ENCODE measurements around the gene NFASC.

NFASC gene

DNA sequence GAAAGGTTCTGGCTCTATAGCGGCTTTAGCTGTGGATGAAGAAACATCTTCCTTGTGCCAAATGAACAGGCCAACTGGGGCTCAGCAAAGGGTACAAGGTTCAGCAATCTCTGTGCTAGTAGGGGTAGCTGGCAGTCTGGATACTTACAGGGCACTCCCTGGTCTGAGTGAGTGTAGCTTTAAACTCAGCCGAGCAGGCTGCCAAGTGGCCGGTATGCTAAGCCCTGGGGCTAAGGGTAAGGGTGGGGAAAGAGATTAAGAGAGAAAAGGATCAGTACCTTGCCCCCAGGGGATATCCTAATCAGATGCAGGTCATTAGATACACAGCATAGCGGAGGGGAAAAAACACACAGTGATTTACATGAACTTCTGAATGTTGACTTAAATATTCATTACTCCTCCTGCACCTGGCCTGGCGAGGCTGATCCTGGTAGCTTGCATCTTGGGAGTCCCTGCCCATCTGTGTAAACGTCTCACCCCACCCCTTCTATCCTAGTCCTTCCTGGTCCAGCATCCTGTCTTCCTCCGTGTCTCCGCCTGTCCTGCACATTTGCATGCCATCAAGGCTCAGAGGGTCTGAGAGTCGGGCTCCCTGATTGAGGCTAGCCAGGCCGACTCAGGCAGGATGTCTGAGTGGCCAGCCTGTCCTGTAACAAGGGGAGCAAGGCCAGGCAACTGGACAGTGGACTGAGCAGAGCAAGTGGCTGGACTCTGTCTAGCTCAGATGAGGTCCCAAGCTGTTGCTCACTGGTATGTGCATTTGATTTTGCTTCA lies 132.9 kb downstream of the NFASC start:
- DNase-seq (ENCODE audit: low read depth, low spot score): no peak

DNA sequence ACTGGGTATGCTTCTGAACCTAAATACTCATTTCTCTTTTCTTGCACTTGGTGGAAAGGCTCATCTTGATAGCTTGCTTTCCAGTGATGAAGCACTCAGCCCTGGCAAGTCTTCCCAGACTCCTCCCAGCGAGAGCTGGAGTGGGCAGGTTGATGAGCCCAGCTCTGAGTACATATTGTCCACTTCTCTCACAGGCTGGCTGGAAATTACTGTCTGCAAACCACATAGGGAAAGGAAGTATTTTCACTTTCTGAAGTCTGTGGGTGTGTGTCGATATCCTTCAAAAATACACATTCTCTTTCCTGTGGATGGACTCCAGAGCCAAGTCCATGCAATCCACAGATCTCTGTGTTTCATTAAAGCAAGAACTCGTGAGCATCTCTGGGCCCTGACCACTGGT lies 133.7 kb downstream of the NFASC start:
- no peak for DNase-seq (ENCODE audit: low read depth, low spot score)

DNA sequence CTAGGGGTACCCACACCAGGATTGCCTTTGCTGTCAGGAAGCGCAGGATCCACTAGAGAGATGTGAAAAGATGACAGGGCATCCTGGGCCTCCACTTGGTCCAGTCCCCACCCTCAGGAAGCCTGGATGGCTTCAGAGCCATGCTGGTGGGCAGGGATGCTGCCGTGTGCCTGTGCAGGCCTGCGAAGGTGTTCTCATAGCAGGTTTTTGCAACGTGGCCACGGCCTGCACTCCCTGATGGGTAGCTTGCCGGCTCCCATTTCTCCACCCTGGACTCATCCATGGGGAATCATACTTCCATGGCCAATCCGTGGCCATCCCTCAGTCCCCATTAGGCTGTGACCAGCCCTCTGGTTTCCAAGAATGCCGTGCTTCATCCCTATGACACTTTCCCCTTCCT lies 138.2 kb downstream of the NFASC start:
- DNase-seq (ENCODE audit: low read depth, low spot score): no peak

DNA sequence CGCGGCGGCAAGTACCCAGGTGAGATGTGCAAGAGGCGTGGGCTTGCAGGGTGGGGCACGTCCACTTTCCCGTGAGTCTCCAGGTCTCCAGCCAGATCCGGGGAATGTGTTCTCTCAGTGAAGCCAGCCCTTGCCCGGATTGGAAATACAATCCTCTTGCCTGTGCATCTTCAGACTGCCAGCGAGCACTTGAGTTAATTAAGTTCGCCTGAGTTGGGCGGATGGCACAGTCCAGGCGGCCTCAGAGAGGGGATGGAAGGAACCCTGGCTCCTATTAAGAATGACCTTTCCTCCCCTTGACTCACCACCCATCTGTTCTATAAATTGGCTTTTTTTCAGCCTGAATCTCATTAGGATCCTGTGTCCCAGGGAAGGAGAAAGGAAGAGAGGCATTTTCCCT lies 139.0 kb downstream of the NFASC start:
- DNase-seq (ENCODE audit: low read depth, low spot score): no peak

DNA sequence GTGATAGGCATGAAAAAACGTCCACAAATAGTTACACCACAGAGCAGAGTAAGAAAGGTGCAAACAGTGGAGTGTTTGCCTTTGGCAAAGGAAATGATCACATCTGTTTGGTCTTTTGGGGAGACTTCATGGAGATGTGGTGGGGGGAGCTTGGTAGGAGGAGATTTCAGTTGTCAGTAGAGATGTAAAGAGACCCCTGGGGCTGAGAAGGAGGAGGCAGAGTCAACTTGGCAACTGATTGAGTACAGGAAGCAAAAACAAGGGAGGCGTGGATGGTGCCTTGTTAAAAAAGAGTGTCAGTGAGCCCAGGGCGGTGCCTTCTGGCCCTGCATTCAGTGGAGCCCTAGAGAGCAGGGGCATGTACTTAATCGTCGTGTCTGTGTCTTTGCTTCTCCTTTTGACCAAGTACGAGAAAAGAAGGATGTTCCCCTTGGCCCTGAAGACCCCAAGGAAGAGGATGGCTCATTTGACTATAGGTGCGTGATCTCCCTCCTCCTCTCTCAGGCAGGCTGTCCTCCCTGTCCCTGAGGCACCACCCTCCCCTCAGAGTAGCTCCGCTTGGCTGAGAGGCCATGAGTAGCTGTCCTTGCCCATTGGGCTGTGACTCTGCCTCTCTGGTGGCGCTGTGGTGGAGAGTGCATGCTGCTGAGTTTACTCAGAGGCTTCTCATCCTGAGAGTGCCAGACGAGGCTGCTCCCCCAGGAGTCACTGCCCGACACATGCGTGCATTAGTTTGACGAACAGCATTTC lies 141.9 kb downstream of the NFASC start:
- no peak for DNase-seq (ENCODE audit: low read depth, low spot score)

DNA sequence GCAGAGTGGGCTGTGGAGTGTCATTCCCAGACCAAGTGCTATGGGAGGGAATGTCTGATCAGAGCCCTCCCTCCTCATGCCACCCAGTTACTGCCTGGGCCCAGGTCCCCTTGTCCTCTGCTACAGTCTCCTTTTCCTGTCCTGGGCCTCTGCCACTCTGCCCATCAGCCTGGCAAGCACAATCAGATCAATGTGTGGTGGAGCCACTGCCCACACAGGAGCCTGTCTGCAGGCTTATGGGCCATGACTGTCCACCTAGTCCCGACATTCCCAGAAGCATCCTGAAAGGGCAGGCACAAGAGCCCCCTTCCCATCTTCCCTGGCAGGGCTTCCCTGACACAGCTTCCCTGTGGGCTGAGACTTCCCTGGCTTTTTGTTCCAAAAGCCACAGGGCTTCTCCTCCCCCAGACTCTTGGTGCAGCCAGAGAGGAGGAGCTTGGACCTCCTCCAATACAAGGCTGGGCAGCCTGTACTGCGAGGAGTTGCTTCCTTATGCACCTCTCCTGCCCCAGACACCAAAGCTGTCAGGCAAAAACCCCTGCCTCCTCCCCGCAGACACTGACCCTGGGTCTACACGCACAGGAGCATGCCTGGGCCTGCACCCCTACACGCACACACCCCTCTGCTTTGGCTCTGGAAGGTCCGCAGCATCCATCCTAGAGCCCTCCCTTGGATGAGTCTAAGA lies 143.2 kb downstream of the NFASC start:
- no peak for DNase-seq (ENCODE audit: low read depth, low spot score)

DNA sequence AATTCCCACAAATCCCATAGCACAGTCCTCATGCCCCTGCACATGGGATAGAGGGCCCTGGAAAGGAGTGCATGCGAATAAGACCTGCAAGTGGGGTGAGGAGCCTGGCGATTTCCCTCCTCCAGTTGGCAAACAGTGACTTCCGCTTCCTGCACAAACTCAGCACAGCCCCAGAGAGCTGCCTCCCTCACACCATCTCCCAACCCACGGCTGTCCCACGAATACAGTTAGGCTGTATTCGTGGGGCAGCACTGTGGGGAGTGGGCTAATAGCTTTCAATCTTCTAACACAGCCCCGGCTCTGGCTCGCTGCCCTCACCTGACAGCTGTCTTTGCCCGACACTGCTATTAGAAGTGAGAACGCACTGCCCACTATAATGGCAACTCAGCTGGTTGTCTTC lies 144.1 kb downstream of the NFASC start:
- DNase-seq (ENCODE audit: low read depth, low spot score): no peak

DNA sequence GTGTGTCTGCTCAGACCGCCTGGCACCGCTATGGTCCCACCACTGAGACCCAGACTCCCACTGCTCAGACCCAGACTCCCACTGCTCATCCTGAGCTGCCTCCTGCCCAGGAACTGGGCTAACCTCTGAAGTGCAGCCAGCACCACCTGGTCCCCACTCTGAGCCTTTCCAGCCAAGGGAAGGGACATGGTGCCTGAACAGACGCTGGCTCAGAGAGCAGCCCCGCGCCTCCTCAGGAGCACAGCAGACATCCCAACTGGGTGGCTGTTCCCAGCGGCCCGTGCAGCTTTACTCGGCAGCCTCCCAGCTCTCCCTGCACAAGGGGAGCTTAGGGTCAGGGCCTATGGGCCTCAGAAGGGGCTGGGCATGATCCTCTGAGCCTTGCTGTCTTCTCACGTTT lies 144.6 kb downstream of the NFASC start:
- no peak for DNase-seq (ENCODE audit: low read depth, low spot score)

DNA sequence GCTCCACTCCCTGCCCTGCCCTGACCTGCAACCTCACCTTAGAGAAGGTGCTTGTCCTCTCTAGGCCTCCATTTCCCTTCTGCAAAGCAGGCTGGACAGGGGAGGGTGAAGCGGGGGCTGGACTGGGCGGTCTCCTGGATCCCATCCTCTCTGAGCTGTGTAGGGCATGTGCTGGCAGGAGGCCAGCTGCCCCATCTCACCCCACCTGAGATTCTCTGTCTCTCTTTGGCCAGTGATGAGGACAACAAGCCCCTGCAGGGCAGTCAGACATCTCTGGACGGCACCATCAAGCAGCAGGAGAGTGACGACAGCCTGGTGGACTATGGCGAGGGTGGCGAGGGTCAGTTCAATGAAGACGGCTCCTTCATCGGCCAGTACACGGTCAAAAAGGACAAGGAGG lies 145.4 kb downstream of the NFASC start:
- no peak for DNase-seq (ENCODE audit: low read depth, low spot score)

DNA sequence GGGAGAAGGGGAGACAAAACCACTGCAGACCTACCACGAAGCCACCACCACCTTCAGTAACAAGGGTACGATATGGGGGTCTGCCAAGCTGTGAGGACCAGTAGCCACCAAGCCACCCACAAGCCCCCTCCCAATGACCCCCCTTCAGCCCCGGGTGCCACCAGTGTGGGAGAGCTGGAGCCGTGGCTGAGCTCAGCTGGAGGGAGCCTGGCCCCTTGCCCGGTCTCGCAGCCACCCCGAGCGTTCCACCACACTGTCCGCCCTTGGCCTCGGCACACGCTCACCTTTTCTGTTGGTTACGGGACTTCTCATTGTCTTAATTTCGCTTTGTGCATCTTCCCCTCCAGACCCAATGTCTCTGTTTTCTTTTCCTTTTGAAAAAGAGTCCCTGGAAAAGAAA lies 145.9 kb downstream of the NFASC start:
- DNase-seq (ENCODE audit: low read depth, low spot score): no peak

DNA sequence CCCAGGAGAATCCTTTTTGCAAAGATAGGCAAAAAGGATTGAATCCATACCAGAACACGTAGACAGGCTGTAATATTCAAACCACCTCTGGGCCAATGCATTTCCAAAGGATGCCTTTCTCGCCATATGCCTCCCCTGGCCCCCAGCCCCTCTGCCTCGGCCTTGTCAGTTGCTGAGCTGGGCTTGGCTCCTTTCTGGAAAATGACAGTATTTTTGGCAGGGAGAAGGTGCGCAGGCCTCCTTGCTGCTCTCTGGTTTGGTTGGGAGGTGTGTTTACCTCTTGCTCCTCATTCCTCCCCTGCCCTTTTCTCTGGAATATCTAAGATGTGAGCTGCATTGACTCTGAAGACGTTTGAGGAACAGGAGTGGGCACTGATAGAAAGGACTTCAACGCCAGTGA lies 146.3 kb downstream of the NFASC start:
- no peak for DNase-seq (ENCODE audit: low read depth, low spot score)

DNA sequence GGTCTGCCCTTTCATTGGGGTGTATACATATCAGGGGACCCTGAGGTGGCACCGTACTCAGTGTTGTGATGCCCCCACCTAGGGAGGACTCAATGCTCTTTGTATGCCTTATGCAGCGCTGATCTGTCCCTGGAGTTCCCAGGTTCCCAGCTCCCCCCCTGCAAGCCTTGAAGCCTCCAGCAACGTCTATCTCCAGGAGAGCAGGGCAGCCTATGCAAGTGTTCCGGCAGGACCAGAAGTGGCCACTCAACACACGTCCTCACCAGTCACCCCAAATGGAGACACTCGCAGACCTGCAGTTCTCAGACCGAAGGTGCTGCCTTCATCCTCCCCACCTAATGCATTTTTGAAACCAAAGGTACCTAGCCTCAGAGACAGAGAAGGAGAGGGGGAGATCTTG lies 147.1 kb downstream of the NFASC start:
- no peak for DNase-seq (ENCODE audit: low read depth, low spot score)

DNA sequence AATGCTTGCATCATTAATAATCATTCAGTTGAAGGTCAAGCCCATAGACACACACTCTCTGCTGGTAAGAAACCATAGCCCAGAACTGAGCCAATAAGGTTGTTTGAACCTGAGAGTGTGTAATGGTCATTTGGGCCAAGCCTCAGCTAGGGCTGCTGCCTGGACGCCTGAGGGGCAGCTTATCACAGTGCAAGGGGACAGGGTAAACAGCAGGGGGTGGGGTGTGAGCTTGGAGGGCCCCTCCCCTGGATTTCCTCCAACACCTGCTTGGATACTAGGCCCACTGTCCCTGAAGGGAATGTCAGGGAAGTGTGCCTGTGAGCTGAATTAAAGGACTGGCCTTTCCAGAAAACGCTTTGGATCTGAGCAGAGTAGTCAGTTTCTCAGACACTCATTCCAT lies 147.7 kb downstream of the NFASC start:
- no peak for DNase-seq (ENCODE audit: low read depth, low spot score)

DNA sequence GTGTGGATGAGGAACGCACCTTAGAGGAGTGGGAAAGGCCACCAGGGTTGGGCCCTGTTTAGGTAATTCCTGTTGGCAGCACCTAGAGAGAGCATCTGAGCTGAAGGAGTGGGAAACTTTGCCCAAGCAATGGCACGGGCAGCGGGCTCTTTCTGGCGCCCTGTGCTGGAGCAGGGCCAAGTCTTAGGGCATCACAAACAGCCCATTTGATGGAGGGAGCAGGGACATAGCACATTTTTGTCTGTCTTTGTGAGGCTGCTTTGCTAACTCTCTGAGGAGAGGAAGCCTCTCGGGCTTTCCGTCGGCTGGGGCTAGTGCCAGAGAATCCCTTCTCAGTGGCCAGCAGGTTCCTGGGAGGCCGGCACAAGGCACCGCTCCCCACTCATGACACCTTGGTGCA lies 149.8 kb downstream of the NFASC start:
- DNase-seq (ENCODE audit: low read depth, low spot score): no peak

DNA sequence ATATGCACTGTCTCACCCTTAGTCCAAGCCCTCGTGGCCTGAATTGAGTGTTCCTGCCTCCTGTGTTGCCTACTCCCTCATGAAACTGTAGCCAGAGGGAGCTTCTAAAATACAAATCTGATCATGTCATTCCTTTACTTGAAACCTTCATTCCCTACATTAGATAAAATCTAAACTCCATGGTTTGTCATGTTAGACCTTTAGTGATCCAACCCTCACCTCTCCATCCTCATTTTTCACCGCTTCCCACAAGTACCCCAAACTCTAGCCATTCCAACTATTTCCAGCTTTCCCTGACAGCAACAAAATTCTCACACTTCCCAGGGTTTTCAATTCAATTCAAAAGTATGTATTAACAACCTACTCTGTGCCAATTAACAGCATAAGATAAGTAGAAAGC lies 154.0 kb downstream of the NFASC start:
- no peak for DNase-seq (ENCODE audit: low read depth, low spot score)

DNA sequence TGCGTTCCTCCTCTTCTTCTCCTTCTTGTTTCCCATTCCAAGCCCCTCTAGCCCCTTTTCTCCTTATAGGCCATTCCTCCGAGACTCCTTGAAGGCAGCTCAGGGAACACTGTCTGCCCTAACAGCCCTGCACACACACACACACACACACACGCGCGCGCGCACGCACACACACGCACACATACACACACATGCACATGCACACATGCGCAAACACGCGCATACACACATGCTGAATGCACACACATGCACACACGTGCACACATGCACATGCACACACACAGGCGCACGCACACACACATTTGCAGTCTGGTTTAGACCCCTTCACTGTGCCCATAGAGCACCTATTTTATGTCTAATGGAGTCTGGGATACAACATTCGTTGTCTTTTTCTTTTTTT lies 154.6 kb downstream of the NFASC start:
- no peak for DNase-seq (ENCODE audit: low read depth, low spot score)

DNA sequence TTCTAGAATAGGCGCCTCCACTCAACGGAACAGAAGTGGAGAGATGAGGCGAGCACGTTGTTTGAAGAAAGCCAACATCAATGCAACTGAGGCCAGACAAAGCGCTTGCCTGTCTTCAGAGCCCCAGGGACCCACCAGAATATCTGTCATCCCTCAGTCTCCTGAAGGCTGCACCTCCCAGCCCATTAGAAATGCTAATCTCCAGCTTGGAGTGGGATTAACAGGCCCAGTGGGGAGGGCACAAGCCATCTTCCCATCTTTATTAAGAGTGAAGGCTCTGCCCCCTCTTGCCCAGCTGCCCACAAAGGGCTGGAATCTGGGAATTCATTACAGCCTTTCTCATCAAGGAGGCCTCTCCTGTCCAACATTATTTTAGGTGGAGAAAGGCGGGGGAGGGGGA lies 155.5 kb downstream of the NFASC start:
- no peak for DNase-seq (ENCODE audit: low read depth, low spot score)

DNA sequence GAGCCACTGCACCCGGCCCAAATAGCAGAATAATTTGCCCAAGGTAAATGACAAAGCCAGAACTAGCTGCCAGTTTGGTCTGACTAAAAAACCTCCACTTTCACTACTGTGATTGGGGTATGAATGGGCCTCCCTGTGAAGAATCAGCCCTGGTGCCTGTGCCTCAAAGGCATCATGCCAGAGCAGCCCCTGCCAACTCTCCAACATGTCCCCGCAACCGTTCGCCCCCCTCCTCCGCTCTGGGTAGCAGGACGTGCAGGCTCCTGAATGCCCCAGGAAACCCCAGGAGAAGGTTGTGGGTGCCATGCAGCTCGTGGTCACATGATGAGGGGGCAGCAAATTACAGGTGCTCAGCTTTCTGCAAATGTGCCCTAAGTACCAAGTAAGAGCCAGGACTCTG lies 157.7 kb downstream of the NFASC start:
- DNase-seq (ENCODE audit: low read depth, low spot score): no peak

DNA sequence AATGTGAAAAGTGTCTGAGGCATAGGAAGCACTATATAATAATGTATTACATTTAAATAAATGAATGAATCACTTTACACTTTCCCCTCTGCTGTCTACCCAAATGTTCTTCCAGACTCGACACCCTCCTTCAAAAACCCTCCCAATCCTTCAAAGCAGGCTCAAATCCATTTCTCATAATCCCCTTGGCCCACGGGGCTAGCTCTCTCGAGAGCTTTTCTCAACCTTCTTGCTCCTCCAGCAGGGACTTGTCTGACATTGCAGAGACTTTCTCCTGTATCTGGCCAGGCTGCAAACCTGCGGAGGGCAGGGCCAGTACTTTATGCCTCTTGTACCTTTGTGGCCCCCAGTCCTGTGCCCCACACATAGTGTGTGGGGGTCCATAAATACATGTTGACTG lies 158.3 kb downstream of the NFASC start:
- DNase-seq (ENCODE audit: low read depth, low spot score): no peak

DNA sequence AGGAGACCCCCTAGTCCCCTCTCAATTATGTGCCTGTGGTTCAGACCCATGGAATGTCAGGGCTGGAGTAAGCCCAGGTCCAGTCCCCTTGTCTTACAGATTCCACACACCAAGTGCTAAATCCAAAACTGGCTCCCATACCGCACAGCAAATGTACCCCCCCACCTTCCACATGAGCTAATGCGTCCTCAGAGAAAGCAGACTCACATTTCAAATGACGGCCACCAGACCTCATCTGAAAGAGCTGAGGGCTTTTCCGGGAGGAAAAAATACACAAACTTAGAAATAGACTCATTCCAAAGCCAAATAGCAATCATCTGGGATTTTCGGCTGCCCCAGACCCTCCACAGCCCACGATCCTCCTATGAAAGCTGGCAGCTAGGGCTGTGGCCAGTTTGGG lies 159.6 kb downstream of the NFASC start:
- DNase-seq (ENCODE audit: low read depth, low spot score): no peak

DNA sequence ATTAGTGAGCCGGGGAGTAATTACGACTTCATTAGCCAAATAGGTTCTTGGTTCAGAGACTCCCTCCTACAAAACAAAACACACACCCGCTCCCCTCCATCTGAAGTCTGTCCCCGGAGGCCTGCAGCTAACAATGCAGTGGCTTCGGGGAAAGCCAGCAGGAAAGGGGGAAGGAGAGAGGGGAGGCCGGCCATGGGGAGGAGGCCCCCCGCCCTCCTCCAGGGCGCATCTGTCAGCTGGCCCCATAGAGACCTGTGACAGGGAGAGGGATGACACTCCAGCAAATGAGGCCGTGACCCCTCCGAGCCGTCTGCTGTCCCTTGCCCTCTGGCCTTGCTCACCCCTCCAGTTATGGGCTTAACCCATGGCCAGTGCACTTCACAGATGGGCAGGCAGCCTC lies 160.2 kb downstream of the NFASC start:
- no peak for DNase-seq (ENCODE audit: low read depth, low spot score)

DNA sequence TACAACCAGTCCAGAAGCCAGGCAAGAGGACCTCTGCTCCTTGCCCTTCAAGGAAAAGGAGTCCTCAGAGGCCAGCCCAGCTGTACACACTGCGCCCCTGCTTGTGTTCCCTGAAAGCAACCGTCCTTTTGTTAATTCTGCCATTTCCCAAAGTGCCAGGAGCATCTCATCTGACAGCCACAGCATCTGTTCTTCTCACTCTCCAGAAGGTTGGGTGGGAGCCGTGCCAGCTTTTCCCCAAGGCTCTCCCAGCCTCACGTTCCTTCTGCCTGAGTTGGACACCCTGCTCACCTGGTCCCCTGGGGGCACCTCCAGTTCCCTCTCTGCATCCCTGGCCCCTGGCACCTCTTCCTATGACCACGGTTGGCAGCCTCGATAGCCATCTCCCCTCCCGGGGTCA lies 161.8 kb downstream of the NFASC start:
- DNase-seq (ENCODE audit: low read depth, low spot score): no peak

DNA sequence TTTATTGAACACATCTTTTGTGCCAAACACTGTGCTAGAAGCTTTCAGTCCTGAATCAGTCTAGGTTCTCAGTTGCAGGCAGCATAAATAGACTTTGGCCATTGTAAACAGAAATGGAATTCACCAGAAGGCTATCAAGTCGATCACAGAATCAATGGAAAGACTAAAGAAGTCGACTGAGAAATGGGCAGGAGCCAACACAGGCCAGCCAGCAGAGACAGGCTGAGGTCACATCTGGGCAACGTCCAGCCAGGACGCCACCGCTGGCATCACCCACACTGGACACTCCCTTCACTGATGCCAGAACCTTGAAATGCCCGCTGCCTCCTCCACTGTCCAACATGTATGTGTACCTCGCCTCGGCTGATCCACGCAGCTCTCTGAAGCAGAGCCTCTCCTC lies 166.9 kb downstream of the NFASC start:
- DNase-seq (ENCODE audit: low read depth, low spot score): no peak

Data from iPS DF 19.7 (cell line).